CD8-positive, alpha-beta memory T cell (primary cell): ENCODE data around the gene MAGI1. TPM values are rescaled to one million over a fixed set of nuclear protein-coding genes. Genes with fewer than 3 reads are reported as not detected.
A peak's percentile ranks its signal among the peaks of the same experiment; 100 is the strongest.
"Not testable (repeated sequence)": the region's sequence is repeated elsewhere in the genome, so short reads cannot be mapped to it uniquely, and the experiment has no call there.

Source experiments
- CTCF ChIA-PET: fragments of 350-600 bp; sonication (Branson Sonifier 250); formaldehyde crosslinking; loops from one replicate; lab custom pipeline; 2021; ENCODE audit warnings: antibody characterized with exemption; lab: Charles Lee
- POLR2A ChIA-PET: fragments of 350-600 bp; sonication (Branson Sonifier 250); formaldehyde crosslinking; loops from one replicate; lab custom pipeline; 2021; ENCODE audit warnings: antibody characterized with exemption; lab: Charles Lee
- DNase-seq, 5 donors: peaks; one replicate each; pipeline versions ENCODE4 v3.0.0 to v3.0.0-alpha.2; 2020 to 2022; ENCODE audit warnings: mixed read lengths in 1 of 5
- H3K27ac ChIP-seq: one replicate; pipeline ENCODE4 v1.7.0; 2013; ENCODE audit warnings: low read depth, mild to moderate bottlenecking, low read length, moderate library complexity
- H3K27me3 ChIP-seq: 2 replicates; pipeline ENCODE4 v1.7.0; 2013; ENCODE audit warnings: low read length, mild to moderate bottlenecking; ENCODE audit not compliant: insufficient read depth, poor library complexity, severe bottlenecking
- H3K36me3 ChIP-seq: 2 replicates; pipeline ENCODE4 v1.7.0; 2013; ENCODE audit warnings: mild to moderate bottlenecking, low read length, moderate library complexity; ENCODE audit not compliant: insufficient read depth
- H3K4me1 ChIP-seq: 2 replicates; pipeline ENCODE4 v1.7.0; 2013; ENCODE audit warnings: mild to moderate bottlenecking, low read length, moderate library complexity; ENCODE audit not compliant: insufficient read depth
- H3K4me3 ChIP-seq: 2 replicates; pipeline ENCODE4 v1.7.0; 2013; ENCODE audit warnings: mild to moderate bottlenecking, low read length
- H3K9me3 ChIP-seq: 2 replicates; pipeline ENCODE4 v1.7.0; 2013; ENCODE audit warnings: mild to moderate bottlenecking, low read length
- H3K27ac Mint-ChIP-seq, 8 donors: one replicate each; pipeline ENCODE4 v1.8.0; 2020 to 2021; ENCODE audit warnings: mixed read lengths in 8 of 8, mild to moderate bottlenecking in 6 of 8, inconsistent platforms in 3 of 8, moderate library complexity in 3 of 8
- H3K27me3 Mint-ChIP-seq, 2 donors: one replicate each; pipeline ENCODE4 v1.8.0; 2020 to 2021; ENCODE audit warnings: mixed read lengths in 2 of 2, mild to moderate bottlenecking in 1 of 2, moderate library complexity in 1 of 2
- H3K36me3 Mint-ChIP-seq, 3 donors: one replicate each; pipeline ENCODE4 v1.8.0; 2020 to 2021; ENCODE audit warnings: mixed read lengths in 3 of 3, inconsistent platforms in 1 of 3, mild to moderate bottlenecking in 1 of 3
- H3K4me1 Mint-ChIP-seq, 3 donors: one replicate each; pipeline ENCODE4 v1.8.0; 2020 to 2021; ENCODE audit warnings: mixed read lengths in 3 of 3, inconsistent platforms in 1 of 3, mild to moderate bottlenecking in 1 of 3
- H3K4me3 Mint-ChIP-seq, 7 donors: one replicate each; pipeline ENCODE4 v1.8.0; 2020 to 2021; ENCODE audit warnings: mixed read lengths in 7 of 7, mild to moderate bottlenecking in 6 of 7, moderate library complexity in 4 of 7, inconsistent platforms in 2 of 7
- H3K9me3 Mint-ChIP-seq, 5 donors: one replicate each; pipeline ENCODE4 v1.8.0; 2020 to 2022; ENCODE audit warnings: mixed read lengths in 5 of 5, mild to moderate bottlenecking in 3 of 5, moderate library complexity in 2 of 5, inconsistent platforms in 1 of 5
- polyA plus RNA-seq: library from polyadenylated mRNA; unstranded; fragments of 300-500 nt; fragmentation: Illumina TruSeq; gene quantifications from one replicate; pipeline ENCODE4 v1.2.3, GENCODE V29; 2021
- total RNA-seq, 2 experiments: library from RNA; stranded (reverse); gene quantifications; one replicate each; pipeline ENCODE4 v1.2.3, GENCODE V29; 2021

The MAGI1 gene
- total and polyA plus RNA-seq, 3 experiments from 2014 or later, result 0.15 to 0.42 TPM; not detected in 1

- H3K36me3 Mint-ChIP-seq, H3K27me3 Mint-ChIP-seq: not testable (repeated sequence)
These were observed 11.6 kb downstream of the MAGI1 start for GRCh38 chr3:66027099-66027498.

GRCh38 chr3:66023738-66024385, 14.9 kb downstream of the MAGI1 start:
- Mint-ChIP-seq H3K4me3 (no peak overlapping the region), H3K9me3 (peaks cover 0 to 3% (median 0%) of the 10 kb centered on the region in 5 donors), H3K27me3 (peaks cover 0 to 3% of the 10 kb centered on the region in 2 donors), H3K4me1 (no peaks in the 10 kb centered on the region), H3K36me3 (peaks cover 0 to 3% (median 0%) of the 10 kb centered on the region in 3 donors), H3K27ac (no peak overlapping the region)
- no peak for DNase-seq
- ChIA-PET CTCF (no interaction called here), POLR2A (no interaction called here)
- Histone ChIP-seq H3K27me3 (no peaks in the 10 kb centered on the region), H3K4me3 (no peak overlapping the region), H3K4me1 (no peaks in the 10 kb centered on the region), H3K9me3 (no peaks in the 10 kb centered on the region), H3K27ac (no peak overlapping the region), H3K36me3 (no peaks in the 10 kb centered on the region)

More at GRCh38 chr3:66027099-66027498, 11.6 kb downstream of the MAGI1 start:
- H3K36me3 ChIP-seq, H3K27me3 ChIP-seq, DNase-seq, H3K4me1 Mint-ChIP-seq, H3K4me3 Mint-ChIP-seq, H3K27ac ChIP-seq, POLR2A ChIA-PET, H3K4me3 ChIP-seq, H3K4me1 ChIP-seq, H3K9me3 ChIP-seq, H3K27ac Mint-ChIP-seq, CTCF ChIA-PET, H3K9me3 Mint-ChIP-seq: not testable (repeated sequence)

- no peaks in the 10 kb centered on the region for H3K4me1 ChIP-seq
- no peak for DNase-seq
- H3K27me3 ChIP-seq, result no peaks in the 10 kb centered on the region
- peaks cover 0 to 3% of the 10 kb centered on the region in 2 donors for H3K27me3 Mint-ChIP-seq
- POLR2A ChIA-PET, result no interaction called here
- H3K27ac Mint-ChIP-seq, result no peak overlapping the region
- no peak overlapping the region for H3K4me3 ChIP-seq
- H3K27ac ChIP-seq, result no peak overlapping the region
- CTCF ChIA-PET, result no interaction called here
- no peaks in the 10 kb centered on the region for H3K36me3 ChIP-seq
- peaks cover 0 to 3% (median 0%) of the 10 kb centered on the region in 3 donors for H3K36me3 Mint-ChIP-seq
- no peaks in the 10 kb centered on the region for H3K9me3 ChIP-seq
- H3K4me1 Mint-ChIP-seq, result no peaks in the 10 kb centered on the region
- H3K4me3 Mint-ChIP-seq, result no peak overlapping the region
- H3K9me3 Mint-ChIP-seq, result no peaks in the 10 kb centered on the region
These were observed 15.5 kb downstream of the MAGI1 start for GRCh38 chr3:66023229-66023628.

- CTCF ChIA-PET, result no interaction called here
- H3K4me1 Mint-ChIP-seq, result no peaks in the 10 kb centered on the region
- no peaks in the 10 kb centered on the region for H3K27me3 ChIP-seq
- no peaks in the 10 kb centered on the region for H3K4me1 ChIP-seq
- no peak for DNase-seq
- no peaks in the 10 kb centered on the region for H3K36me3 ChIP-seq
- no peak overlapping the region for H3K27ac Mint-ChIP-seq
- no peak overlapping the region for H3K4me3 Mint-ChIP-seq
- POLR2A ChIA-PET, result no interaction called here
- no peaks in the 10 kb centered on the region for H3K9me3 Mint-ChIP-seq
- no peak overlapping the region for H3K4me3 ChIP-seq
- H3K27ac ChIP-seq, result no peak overlapping the region
- peaks cover 0 to 3% of the 10 kb centered on the region in 2 donors for H3K27me3 Mint-ChIP-seq
- peaks cover 0 to 3% (median 0%) of the 10 kb centered on the region in 3 donors for H3K36me3 Mint-ChIP-seq
- no peaks in the 10 kb centered on the region for H3K9me3 ChIP-seq
These were observed 17.0 kb downstream of the MAGI1 start for GRCh38 chr3:66021731-66022131.

- Mint-ChIP-seq H3K27ac (no peak overlapping the region), H3K9me3 (peaks cover 0 to 1% (median 0%) of the 10 kb centered on the region in 5 donors), H3K4me3 (peak overlapping the region in 1 of 7 donors; percentile 51), H3K36me3 (no peaks in the 10 kb centered on the region), H3K27me3 (peaks cover 0 to 3% of the 10 kb centered on the region in 2 donors), H3K4me1 (no peaks in the 10 kb centered on the region)
- no peaks in the 10 kb centered on the region for H3K9me3 ChIP-seq
- no peak for DNase-seq
- H3K27me3 ChIP-seq, result no peaks in the 10 kb centered on the region
- H3K4me1 ChIP-seq, result no peaks in the 10 kb centered on the region
- no peak overlapping the region for H3K27ac ChIP-seq
- no peak overlapping the region for H3K4me3 ChIP-seq
- CTCF ChIA-PET, result no interaction called here
- POLR2A ChIA-PET, result no interaction called here
- no peaks in the 10 kb centered on the region for H3K36me3 ChIP-seq
These were observed 18.8 kb downstream of the MAGI1 start for GRCh38 chr3:66019896-66020295.

- peaks cover 0 to 3% of the 10 kb centered on the region in 2 donors for H3K27me3 Mint-ChIP-seq
- H3K4me1 Mint-ChIP-seq, result no peaks in the 10 kb centered on the region
- no peaks in the 10 kb centered on the region for H3K4me1 ChIP-seq
- CTCF ChIA-PET, result no interaction called here
- no peak overlapping the region for H3K4me3 ChIP-seq
- peaks cover 0 to 1% (median 0%) of the 10 kb centered on the region in 5 donors for H3K9me3 Mint-ChIP-seq
- H3K27me3 ChIP-seq, result no peaks in the 10 kb centered on the region
- DNase-seq, result no peak
- no peak overlapping the region for H3K4me3 Mint-ChIP-seq
- no peak overlapping the region for H3K27ac Mint-ChIP-seq
- POLR2A ChIA-PET, result no interaction called here
- H3K27ac ChIP-seq, result no peak overlapping the region
- no peaks in the 10 kb centered on the region for H3K36me3 ChIP-seq
- no peaks in the 10 kb centered on the region for H3K9me3 ChIP-seq
- no peaks in the 10 kb centered on the region for H3K36me3 Mint-ChIP-seq
These were observed 20.4 kb downstream of the MAGI1 start for GRCh38 chr3:66018057-66019033.

DNA sequence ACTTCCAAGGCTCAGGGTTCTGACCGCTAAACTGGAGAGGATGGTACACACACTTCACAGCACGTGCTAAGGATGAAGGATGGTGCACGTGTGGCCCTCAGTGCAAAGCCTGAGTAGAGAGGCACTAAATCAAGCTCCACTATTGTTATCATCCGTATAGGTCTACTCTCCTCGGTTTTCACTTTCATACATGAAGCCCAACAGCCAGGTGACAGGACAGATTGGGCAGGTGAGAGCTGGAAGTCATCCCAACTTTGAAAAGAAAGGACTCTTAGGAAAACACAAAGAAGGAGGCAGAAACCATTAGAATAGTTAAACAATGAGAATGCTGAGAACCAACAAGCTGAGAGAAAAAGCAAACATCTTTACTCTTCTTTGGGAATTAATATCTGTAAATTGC, 21.1 kb downstream of the MAGI1 start:
- Mint-ChIP-seq H3K4me1 (no peaks in the 10 kb centered on the region), H3K27me3 (peaks cover 0 to 3% of the 10 kb centered on the region in 2 donors), H3K9me3 (peaks cover 0 to 1% (median 0%) of the 10 kb centered on the region in 5 donors), H3K36me3 (no peaks in the 10 kb centered on the region), H3K4me3 (no peak overlapping the region), H3K27ac (no peak overlapping the region)
- ChIA-PET POLR2A (no interaction called here), CTCF (no interaction called here)
- H3K4me1 ChIP-seq, result no peaks in the 10 kb centered on the region
- H3K9me3 ChIP-seq, result no peaks in the 10 kb centered on the region
- no peak overlapping the region for H3K4me3 ChIP-seq
- no peaks in the 10 kb centered on the region for H3K27me3 ChIP-seq
- DNase-seq, result no peak
- no peaks in the 10 kb centered on the region for H3K36me3 ChIP-seq
- no peak overlapping the region for H3K27ac ChIP-seq

GRCh38 chr3:66017084-66017483, 21.6 kb downstream of the MAGI1 start:
- Histone ChIP-seq H3K9me3 (no peaks in the 10 kb centered on the region), H3K27me3 (no peaks in the 10 kb centered on the region), H3K4me1 (no peaks in the 10 kb centered on the region), H3K4me3 (no peak overlapping the region), H3K36me3 (no peaks in the 10 kb centered on the region), H3K27ac (no peak overlapping the region)
- peaks cover 0 to 3% of the 10 kb centered on the region in 2 donors for H3K27me3 Mint-ChIP-seq
- H3K36me3 Mint-ChIP-seq, result no peaks in the 10 kb centered on the region
- no peaks in the 10 kb centered on the region for H3K4me1 Mint-ChIP-seq
- no peak for DNase-seq
- H3K4me3 Mint-ChIP-seq, result no peak overlapping the region
- ChIA-PET POLR2A (no interaction called here), CTCF (no interaction called here)
- no peak overlapping the region for H3K27ac Mint-ChIP-seq
- peaks cover 0 to 4% (median 0%) of the 10 kb centered on the region in 5 donors for H3K9me3 Mint-ChIP-seq
